MCF 10A (cell line): Measurements from ENCODE around the gene THOC1. TPM values are rescaled to one million over a fixed set of nuclear protein-coding genes. Genes with fewer than 3 reads are reported as not detected.

Experiments used
- BruUV-seq: library from RNA; stranded (reverse); fragments of 400-500 nt; replicated peaks from 2 replicates; lab custom pipeline; 2021; lab: Mats Ljungman, UMichigan
- CTCF ChIA-PET: fragments of 300-600 bp; sonication (Branson Sonifier 250); formaldehyde crosslinking; extraction: SDS; loops from one replicate; lab custom pipeline; 2021; ENCODE audit warnings: antibody characterized with exemption, inconsistent platforms; lab: Yijun Ruan, JAX
- POLR2A ChIA-PET: fragments of 300-600, 350-650 bp; sonication (Branson Sonifier 250); formaldehyde crosslinking; extraction: SDS; loops from one replicate; lab custom pipeline; 2020; ENCODE audit warnings: antibody characterized with exemption, inconsistent platforms; lab: Yijun Ruan, JAX
- DNase-seq: peaks from one replicate; pipeline ENCODE4 v3.0.0-alpha.2; 2018; ENCODE audit not compliant: unreplicated experiment
- H3K27ac Mint-ChIP-seq: one replicate; pipeline ENCODE4 v1.8.0; 2022; ENCODE audit warnings: mild to moderate bottlenecking, low read depth, mixed read lengths; ENCODE audit not compliant: unreplicated experiment
- H3K27me3 Mint-ChIP-seq: one replicate; pipeline ENCODE4 v1.8.0; 2022; ENCODE audit warnings: mixed read lengths; ENCODE audit not compliant: insufficient read depth, unreplicated experiment
- H3K36me3 Mint-ChIP-seq: one replicate; pipeline ENCODE4 v1.8.0; 2022; ENCODE audit warnings: mild to moderate bottlenecking, moderate library complexity, mixed read lengths; ENCODE audit not compliant: insufficient read depth, unreplicated experiment
- H3K4me1 Mint-ChIP-seq: one replicate; pipeline ENCODE4 v1.8.0; 2022; ENCODE audit warnings: mixed read lengths; ENCODE audit not compliant: insufficient read depth, unreplicated experiment
- H3K4me3 Mint-ChIP-seq: one replicate; pipeline ENCODE4 v1.8.0; 2022; ENCODE audit warnings: mild to moderate bottlenecking, moderate library complexity, mixed read lengths; ENCODE audit not compliant: unreplicated experiment
- H3K9me3 Mint-ChIP-seq: one replicate; pipeline ENCODE4 v1.8.0; 2022; ENCODE audit warnings: mixed read lengths; ENCODE audit not compliant: unreplicated experiment
- CTCF ChIP-seq: fragments of 200-600 bp; IDR thresholded peaks from one replicate; pipeline ENCODE4 v1.8.0; 2022; ENCODE audit warnings: antibody characterized with exemption, mild to moderate bottlenecking; ENCODE audit not compliant: unreplicated experiment
- intact Hi-C: fragments of 100-400 bp; cut with micrococcal nuclease; formaldehyde crosslinking; loops from 2 replicates; pipeline ENCODE4 v1.14.1; 2022
- total RNA-seq: library from RNA; stranded (reverse); gene quantifications from 2 replicates; pipeline ENCODE4 v1.2.3, GENCODE V29; 2022

The THOC1 gene
- total RNA-seq, 1 experiment from 2014 or later = 44.6 TPM

GRCh38 chr18:286515-287310 is 18.9 kb upstream of the THOC1 start:
- Mint-ChIP-seq H3K27ac (no peak overlapping the region), H3K36me3 (no peaks in the 10 kb centered on the region), H3K27me3 (no peaks in the 10 kb centered on the region), H3K9me3 (no peaks in the 10 kb centered on the region), H3K4me1 (no peaks in the 10 kb centered on the region), H3K4me3 (no peak overlapping the region)
- peak; percentile 35 for DNase-seq
- CTCF ChIA-PET = interaction anchor here (0.6 to 3.2 kb wide), 11 partner anchors 123 to 619 kb away, joined by 3 to 29 read pairs (median 4); partner anchors contain the start of gene ENOSF1
- peak; percentile 28 for TF ChIP-seq CTCF
- POLR2A ChIA-PET = no interaction called here
- intact Hi-C loops = loop anchor here (1.0 to 5.0 kb wide), 3 partner anchors 190 to 551 kb away; no protein-coding TSS in a partner anchor
- no TSS peak for BruUV-seq

GRCh38 chr18:285817-286216 is 18.0 kb upstream of the THOC1 start:
- H3K36me3 Mint-ChIP-seq = no peaks in the 10 kb centered on the region
- H3K9me3 Mint-ChIP-seq = no peaks in the 10 kb centered on the region
- no TSS peak for BruUV-seq
- H3K4me1 Mint-ChIP-seq = no peaks in the 10 kb centered on the region
- POLR2A ChIA-PET = no interaction called here
- no peak overlapping the region for H3K27ac Mint-ChIP-seq
- TF ChIP-seq CTCF = no peak
- DNase-seq = no peak
- no peak overlapping the region for H3K4me3 Mint-ChIP-seq
- CTCF ChIA-PET = interaction anchor here (0.6 to 1.2 kb wide), 3 partner anchors 13 to 408 kb away, joined by 3 to 4 read pairs (median 3); no protein-coding TSS in a partner anchor
- intact Hi-C loops = loop anchor here (1.0 to 5.0 kb wide), 3 partner anchors 191 to 551 kb away; no protein-coding TSS in a partner anchor
- no peaks in the 10 kb centered on the region for H3K27me3 Mint-ChIP-seq

DNA sequence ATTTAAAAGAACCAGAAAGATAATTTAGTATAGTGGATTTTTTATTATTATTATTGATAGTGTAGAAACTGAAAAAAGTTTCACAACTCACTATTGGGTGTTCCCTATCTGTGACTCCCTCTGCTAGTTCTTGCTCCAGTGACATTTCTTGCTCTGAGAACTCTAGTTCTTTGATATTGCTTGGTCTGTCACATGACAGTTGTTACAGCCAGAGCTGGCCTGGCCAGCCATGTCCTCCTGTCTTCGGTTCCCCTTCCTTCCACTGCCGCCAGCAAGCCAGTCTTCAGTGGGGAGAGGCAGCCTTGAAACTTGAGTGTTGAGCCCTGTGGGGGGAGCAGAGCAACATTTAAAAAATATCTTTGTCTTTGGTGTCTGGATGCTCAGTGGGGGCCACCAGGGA is 7.6 kb upstream of the THOC1 start:
- no peak for TF ChIP-seq CTCF
- Mint-ChIP-seq H3K36me3 (no peaks in the 10 kb centered on the region), H3K9me3 (no peaks in the 10 kb centered on the region), H3K4me1 (no peaks in the 10 kb centered on the region), H3K27me3 (no peaks in the 10 kb centered on the region), H3K4me3 (no peak overlapping the region), H3K27ac (no peak overlapping the region)
- no TSS peak for BruUV-seq
- no peak for DNase-seq
- intact Hi-C loops = no loop called here
- ChIA-PET CTCF (no interaction called here), POLR2A (no interaction called here)

- Mint-ChIP-seq H3K27ac (no peak overlapping the region), H3K4me1 (no peaks in the 10 kb centered on the region), H3K27me3 (no peaks in the 10 kb centered on the region), H3K4me3 (no peak overlapping the region), H3K36me3 (no peaks in the 10 kb centered on the region), H3K9me3 (no peaks in the 10 kb centered on the region)
- no TSS peak for BruUV-seq
- no peak for TF ChIP-seq CTCF
- DNase-seq = no peak
- POLR2A ChIA-PET = no interaction called here
- intact Hi-C loops = no loop called here
- CTCF ChIA-PET = no interaction called here
These were observed 6.5 kb upstream of the THOC1 start for GRCh38 chr18:274313-274712.
